HepG2 (cell line): ENCODE data around the gene PDP2. TPM values are rescaled to one million over a fixed set of nuclear protein-coding genes. Genes with fewer than 3 reads are reported as not detected.
A peak's percentile ranks its signal among the peaks of the same experiment; 100 is the strongest.

Experiments used
- BRCA1 ChIP-seq: sonication (generic); formaldehyde crosslinking; IDR thresholded peaks from 2 replicates; pipeline ENCODE4 v1.4.0; 2020; ENCODE audit warnings: missing genetic modification reagents
- FOXA1 ChIP-seq, 2 experiments: fragments of 450-650 bp in 1 of 2; sonication (generic) in 1 of 2; formaldehyde crosslinking in 1 of 2; IDR thresholded peaks; 2 replicates each; pipeline versions ENCODE4 v1.4.0 to v1.6.1; 2016 to 2020; ENCODE audit warnings: missing genetic modification reagents in 1 of 2
- GABPB1 ChIP-seq: IDR thresholded peaks from 2 replicates; pipeline ENCODE4 v1.6.1; 2016; ENCODE audit warnings: mild to moderate bottlenecking, missing genetic modification reagents, moderate library complexity, missing compliant biosample characterization
- HOXA7 ChIP-seq: sonication (generic); formaldehyde crosslinking; IDR thresholded peaks from 2 replicates; pipeline ENCODE4 v1.8.1; 2022; ENCODE audit warnings: mild to moderate bottlenecking, missing genetic modification reagents, moderate library complexity
- JDP2 ChIP-seq: sonication (generic); formaldehyde crosslinking; IDR thresholded peaks from 2 replicates; pipeline ENCODE4 v1.8.1; 2022; ENCODE audit warnings: missing genetic modification reagents, borderline replicate concordance
- MATR3 ChIP-seq: sonication (generic); formaldehyde crosslinking; IDR thresholded peaks from 2 replicates; pipeline ENCODE4 v1.4.0; 2020; ENCODE audit warnings: missing genetic modification reagents
- NCOA5 ChIP-seq: sonication (generic); formaldehyde crosslinking; IDR thresholded peaks from 2 replicates; pipeline ENCODE4 v1.4.0; 2020; ENCODE audit warnings: missing genetic modification reagents
- NCOR1 ChIP-seq: fragments of 200-600 bp; sonication (generic); IDR thresholded peaks from 2 replicates; pipeline ENCODE4 v1.7.0; 2017; ENCODE audit warnings: antibody characterized with exemption, low read length, borderline replicate concordance
- NFRKB ChIP-seq: fragments of 450-650 bp; IDR thresholded peaks from 2 replicates; pipeline ENCODE4 v1.6.1; 2017
- NFYC ChIP-seq: IDR thresholded peaks from 2 replicates; pipeline ENCODE4 v1.6.1; 2016; ENCODE audit warnings: missing genetic modification reagents, missing compliant biosample characterization
- NR2C2 ChIP-seq: sonication (generic); formaldehyde crosslinking; IDR thresholded peaks from 2 replicates; pipeline ENCODE4 v1.4.0; 2020; ENCODE audit warnings: missing genetic modification reagents, mild to moderate bottlenecking, moderate library complexity, borderline replicate concordance
- PATZ1 ChIP-seq: sonication (generic); formaldehyde crosslinking; IDR thresholded peaks from 2 replicates; pipeline ENCODE4 v1.4.0; 2020; ENCODE audit warnings: missing genetic modification reagents
- PHF21A ChIP-seq: sonication (generic); formaldehyde crosslinking; IDR thresholded peaks from 2 replicates; pipeline ENCODE4 v1.5.0; 2020; ENCODE audit warnings: mild to moderate bottlenecking, missing genetic modification reagents
- POLR2A ChIP-seq, 2 experiments: IDR thresholded peaks; 2 replicates each; pipeline ENCODE4 v1.6.1; 2011; ENCODE audit warnings: low read depth in 2 of 2, low read length in 2 of 2, mild to moderate bottlenecking in 1 of 2, moderate library complexity in 1 of 2; ENCODE audit not compliant: insufficient read depth in 1 of 2
- POLR2G ChIP-seq: fragments of 200-400 bp; formaldehyde crosslinking; IDR thresholded peaks from 2 replicates; pipeline ENCODE4 v1.6.1; 2018; ENCODE audit warnings: mild to moderate bottlenecking, low read depth, low read length, moderate library complexity
- RFX1 ChIP-seq: fragments of 450-650 bp; IDR thresholded peaks from 2 replicates; pipeline ENCODE4 v1.6.1; 2017
- SMARCC2 ChIP-seq: fragments of 450-650 bp; IDR thresholded peaks from 2 replicates; pipeline ENCODE4 v1.6.1; 2017; ENCODE audit warnings: antibody characterized with exemption, mild to moderate bottlenecking
- YY1 ChIP-seq: IDR thresholded peaks from 2 replicates; pipeline ENCODE4 v1.6.1; 2011; ENCODE audit warnings: low read length, low read depth, moderate library complexity, mild to moderate bottlenecking; ENCODE audit not compliant: insufficient read depth, insufficient replicate concordance
- ZBTB7A ChIP-seq: sonication (generic); formaldehyde crosslinking; IDR thresholded peaks from 2 replicates; pipeline ENCODE4 v1.8.0; 2022; ENCODE audit warnings: mild to moderate bottlenecking, missing genetic modification reagents
- ZBTB8A ChIP-seq: sonication (generic); formaldehyde crosslinking; IDR thresholded peaks from 2 replicates; pipeline ENCODE4 v1.4.0; 2020; ENCODE audit warnings: mild to moderate bottlenecking, low read depth, missing genetic modification reagents, borderline replicate concordance
- ZFYVE20 ChIP-seq: sonication (generic); formaldehyde crosslinking; IDR thresholded peaks from 2 replicates; pipeline ENCODE4 v1.8.0; 2023; ENCODE audit warnings: low read depth, mild to moderate bottlenecking, moderate library complexity, missing genetic modification reagents, borderline replicate concordance
- ZNF20 ChIP-seq: sonication (generic); formaldehyde crosslinking; IDR thresholded peaks from 2 replicates; pipeline ENCODE4 v1.4.0; 2020; ENCODE audit warnings: mild to moderate bottlenecking, moderate library complexity, missing genetic modification reagents
- ZNF546 ChIP-seq: sonication (generic); formaldehyde crosslinking; conservative IDR thresholded peaks from 2 replicates; pipeline ENCODE4 v1.8.1; 2023; ENCODE audit warnings: mild to moderate bottlenecking, missing genetic modification reagents
- ZNF562 ChIP-seq: sonication (generic); formaldehyde crosslinking; IDR thresholded peaks from 2 replicates; pipeline ENCODE4 v1.8.0; 2022; ENCODE audit warnings: missing genetic modification reagents, borderline replicate concordance
- ZNF773 ChIP-seq: sonication (generic); formaldehyde crosslinking; IDR thresholded peaks from 2 replicates; pipeline ENCODE4 v1.4.0; 2020; ENCODE audit warnings: missing genetic modification reagents, borderline replicate concordance
- polyA plus RNA-seq, 8 experiments: library from polyadenylated mRNA; depleted of rRNA in 3 of 8; stranded (reverse) in 7 of 8; unstranded in 1 of 8; fragments of >200 nt; fragmentation: Illumina TruSeq in 4 of 8; extraction: Trizol in 4 of 8; gene quantifications; 2 replicates each; pipeline versions ENCODE4 v1.2.1 to v1.2.3, GENCODE V29; 2011 to 2016; ENCODE audit warnings: low read depth in 4 of 8, missing spikeins in 1 of 8, mixed read lengths in 1 of 8; ENCODE audit not compliant: insufficient read depth in 1 of 8
- total RNA-seq, 5 experiments: library from RNA; depleted of rRNA; stranded (reverse); fragments of >200 nt; fragmentation: Illumina TruSeq; extraction: Trizol; gene quantifications; 2 replicates each; pipeline ENCODE4 v1.2.3, GENCODE V29; 2016; ENCODE audit warnings: low read depth in 1 of 5
- TF ChIP-seq, protein P1 (sequence below): sonication (generic); formaldehyde crosslinking; IDR thresholded peaks from 2 replicates; pipeline ENCODE4 v1.5.0; 2020; ENCODE audit warnings: missing genetic modification reagents, mild to moderate bottlenecking, borderline replicate concordance
- TF ChIP-seq, protein P2 (sequence below): sonication (generic); formaldehyde crosslinking; IDR thresholded peaks from 2 replicates; pipeline ENCODE4 v1.4.0; 2020; ENCODE audit warnings: missing genetic modification reagents

Gene PDP2
- total and polyA plus RNA-seq, 2 of the 13 experiments (the other 11 are each of a cell fraction or from before 2014, with no cell fraction given) = 12.8 to 15.8 TPM

DNA sequence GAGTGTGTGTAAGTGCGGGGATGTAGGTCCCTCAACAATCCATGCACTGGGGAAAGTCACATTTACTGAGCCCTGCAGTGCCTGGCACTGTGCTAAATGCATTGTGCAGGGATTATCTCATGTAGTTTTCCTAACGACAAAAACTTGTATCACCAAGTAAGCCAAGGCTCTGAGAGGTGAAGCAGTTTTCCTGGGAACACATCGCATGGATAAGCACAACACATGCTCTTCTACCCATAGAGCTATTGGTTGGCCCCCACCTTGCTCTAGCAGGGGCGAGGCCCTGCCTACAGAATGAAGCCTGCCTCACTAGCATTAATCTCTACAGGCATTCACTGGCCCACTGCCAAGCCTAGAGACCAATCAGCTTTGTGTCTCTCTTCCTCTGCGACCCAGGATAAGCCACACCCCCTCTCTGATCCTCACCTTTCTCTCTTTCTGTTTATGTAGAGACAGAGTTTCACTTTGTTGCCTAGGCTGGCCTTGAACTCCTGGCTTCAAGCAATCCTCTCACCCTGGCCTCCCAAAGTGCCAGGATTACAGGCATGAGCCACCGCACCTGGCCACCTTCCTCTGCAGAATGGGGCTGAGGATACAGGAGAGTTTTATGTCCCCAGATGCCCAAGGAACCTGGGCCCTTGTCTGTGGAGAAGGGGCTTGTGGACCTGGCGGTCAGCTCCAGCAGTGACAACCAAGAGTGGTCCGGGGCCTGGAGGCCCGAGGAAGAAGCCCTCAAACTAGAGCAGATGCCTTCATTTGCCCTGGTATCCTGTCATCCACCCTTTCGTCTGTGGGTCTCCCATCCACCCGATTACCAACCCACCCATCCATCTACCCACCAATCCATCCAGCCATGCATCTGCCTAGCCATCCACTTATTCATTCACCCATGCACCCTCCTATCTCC is 25.6 kb downstream of the PDP2 start (continued):
- TF ChIP-seq POLR2A (IDR thresholded peaks at IDR 0.05; ENCODE audit: insufficient read depth in 1 of 2, low read depth in 2 of 2, low read length in 2 of 2) (peak; percentile 54 to 66), ZBTB8A (no peak), RFX1 (no peak), PATZ1 (CRISPR knock-in tag) (peak; percentile 78), NCOA5 (no peak), GABPB1 (peak; percentile 22; the same call in 1 of the 2 replicates), HOXA7 (CRISPR knock-in tag) (no peak), FOXA1 (IDR thresholded peaks at IDR 0.05) (no peak), FOXA1 (CRISPR knock-in tag; IDR thresholded peaks at IDR 0.05) (peak; percentile 68), ZNF562 (CRISPR knock-in tag) (no peak), YY1 (no peak), POLR2G (no peak), SMARCC2 (no peak), ZNF546 (CRISPR knock-in tag) (peak; percentile 39; the same call in 1 of the 2 replicates), ZNF20 (CRISPR knock-in tag) (no peak), NCOR1 (0 out of 2 replicates have a peak, but pooled peaks have one; percentile 14), ZBTB7A (0 out of 2 replicates have a peak, but pooled peaks have one; percentile 2), ZFYVE20 (no peak), MATR3 (CRISPR knock-in tag) (no peak), NFRKB (no peak), PHF21A (peak; percentile 96), BRCA1 (CRISPR knock-in tag) (no peak), JDP2 (CRISPR knock-in tag) (no peak), NFYC (CRISPR knock-in tag) (peak; percentile 60), ZNF773 (CRISPR knock-in tag) (no peak), NR2C2 (CRISPR knock-in tag) (peak; percentile 49; the same call in 1 of the 2 replicates)
- TF ChIP-seq, protein P1, sequence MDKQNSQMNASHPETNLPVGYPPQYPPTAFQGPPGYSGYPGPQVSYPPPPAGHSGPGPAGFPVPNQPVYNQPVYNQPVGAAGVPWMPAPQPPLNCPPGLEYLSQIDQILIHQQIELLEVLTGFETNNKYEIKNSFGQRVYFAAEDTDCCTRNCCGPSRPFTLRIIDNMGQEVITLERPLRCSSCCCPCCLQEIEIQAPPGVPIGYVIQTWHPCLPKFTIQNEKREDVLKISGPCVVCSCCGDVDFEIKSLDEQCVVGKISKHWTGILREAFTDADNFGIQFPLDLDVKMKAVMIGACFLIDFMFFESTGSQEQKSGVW (CRISPR knock-in tag) = no peak
- TF ChIP-seq, protein P2, sequence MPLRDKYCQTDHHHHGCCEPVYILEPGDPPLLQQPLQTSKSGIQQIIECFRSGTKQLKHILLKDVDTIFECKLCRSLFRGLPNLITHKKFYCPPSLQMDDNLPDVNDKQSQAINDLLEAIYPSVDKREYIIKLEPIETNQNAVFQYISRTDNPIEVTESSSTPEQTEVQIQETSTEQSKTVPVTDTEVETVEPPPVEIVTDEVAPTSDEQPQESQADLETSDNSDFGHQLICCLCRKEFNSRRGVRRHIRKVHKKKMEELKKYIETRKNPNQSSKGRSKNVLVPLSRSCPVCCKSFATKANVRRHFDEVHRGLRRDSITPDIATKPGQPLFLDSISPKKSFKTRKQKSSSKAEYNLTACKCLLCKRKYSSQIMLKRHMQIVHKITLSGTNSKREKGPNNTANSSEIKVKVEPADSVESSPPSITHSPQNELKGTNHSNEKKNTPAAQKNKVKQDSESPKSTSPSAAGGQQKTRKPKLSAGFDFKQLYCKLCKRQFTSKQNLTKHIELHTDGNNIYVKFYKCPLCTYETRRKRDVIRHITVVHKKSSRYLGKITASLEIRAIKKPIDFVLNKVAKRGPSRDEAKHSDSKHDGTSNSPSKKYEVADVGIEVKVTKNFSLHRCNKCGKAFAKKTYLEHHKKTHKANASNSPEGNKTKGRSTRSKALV = 0 out of 2 replicates have a peak, but pooled peaks have one; percentile 65
